H1 (cell line): ENCODE measurements around the gene SPOCK1. TPM values are rescaled to one million over a fixed set of nuclear protein-coding genes. Genes with fewer than 3 reads are reported as not detected.

Experiments
- CTCF ChIA-PET: fragments of 300-600 bp; sonication (Branson Sonifier 250); formaldehyde crosslinking; loops from one replicate; lab custom pipeline; 2021; ENCODE audit not compliant: partially characterized antibody; lab: Charles Lee
- POLR2A ChIA-PET: fragments of 300-600 bp; sonication (Branson Sonifier 250); formaldehyde crosslinking; loops from one replicate; lab custom pipeline; 2021; ENCODE audit warnings: inconsistent platforms; ENCODE audit not compliant: partially characterized antibody; lab: Charles Lee
- DNase-seq, 2 experiments: peaks; one replicate each; pipeline versions ENCODE4 v3.0.0 to v3.0.0-alpha.2; 2010 to 2022; ENCODE audit warnings: low spot score in 2 of 2, low read depth in 1 of 2, mixed read lengths in 1 of 2
- FAIRE-seq: peaks from 2 replicates; lab custom pipeline; 2011; peaks lifted over from hg19 to GRCh38; lab: Jason Lieb, UNC
- H2AFZ ChIP-seq: 2 replicates; pipeline ENCODE4 v1.8.1; 2012; ENCODE audit warnings: low read length, inconsistent platforms
- H2AK5ac ChIP-seq: 2 replicates; pipeline ENCODE4 v1.6.1; 2013; ENCODE audit warnings: low read depth, low read length
- H2BK120ac ChIP-seq: replicated peaks from 2 replicates; pipeline ENCODE3; 2013; ENCODE audit warnings: low read depth, low read length, inconsistent platforms
- H2BK12ac ChIP-seq: 2 replicates; pipeline ENCODE4 v1.6.1; 2013; ENCODE audit warnings: low read depth, low read length
- H2BK15ac ChIP-seq: 2 replicates; pipeline ENCODE4 v1.6.1; 2013; ENCODE audit warnings: low read length
- H2BK20ac ChIP-seq: 2 replicates; pipeline ENCODE4 v1.6.1; 2013; ENCODE audit warnings: low read length
- H2BK5ac ChIP-seq: 2 replicates; pipeline ENCODE4 v1.6.1; 2013; ENCODE audit warnings: low read depth, low read length
- H3K14ac ChIP-seq: 2 replicates; pipeline ENCODE4 v1.6.1; 2013; ENCODE audit warnings: inconsistent platforms; ENCODE audit not compliant: insufficient read length
- H3K18ac ChIP-seq: 2 replicates; pipeline ENCODE4 v1.6.1; 2013; ENCODE audit warnings: low read length; ENCODE audit errors: extremely low read depth
- H3K23ac ChIP-seq: 2 replicates; pipeline ENCODE4 v1.6.1; 2013; ENCODE audit warnings: inconsistent platforms; ENCODE audit not compliant: insufficient read length
- H3K23me2 ChIP-seq: 2 replicates; pipeline ENCODE4 v1.6.1; 2013; ENCODE audit warnings: low read depth, low read length
- H3K27ac ChIP-seq: 2 replicates; pipeline ENCODE4 v1.6.1; 2011; ENCODE audit warnings: low read depth, low read length, inconsistent platforms
- H3K27me3 ChIP-seq, 4 experiments: replicated peaks in 1 of 4; 1 replicate in 1 of 4; 2 replicates in 3 of 4; pipeline versions ENCODE4 v1.6.1 to v1.8.1; 2011 to 2013; ENCODE audit warnings: low read length in 3 of 4, mild to moderate bottlenecking in 3 of 4, inconsistent platforms in 2 of 4, mixed read lengths in 2 of 4, moderate library complexity in 1 of 4; ENCODE audit not compliant: control insufficient read depth in 3 of 4, insufficient read depth in 3 of 4; ENCODE audit errors: extremely low read depth in 1 of 4
- H3K36me3 ChIP-seq, 4 experiments: 2 replicates each; pipeline versions ENCODE4 v1.6.1 to v1.8.1; 2011 to 2013; ENCODE audit warnings: mild to moderate bottlenecking in 4 of 4, low read length in 3 of 4, moderate library complexity in 2 of 4, control low read depth in 1 of 4, inconsistent platforms in 1 of 4; ENCODE audit not compliant: insufficient read depth in 4 of 4, control insufficient read depth in 2 of 4
- H3K4ac ChIP-seq: replicated peaks from 2 replicates; pipeline ENCODE3; 2013; ENCODE audit warnings: low read length, low read depth, mixed read lengths, inconsistent platforms; ENCODE audit not compliant: insufficient read length
- H3K4me1 ChIP-seq, 4 experiments: replicated peaks in 1 of 4; 1 replicate in 1 of 4; 2 replicates in 3 of 4; pipeline versions ENCODE4 v1.6.1 to v1.8.1; 2011 to 2013; ENCODE audit warnings: low read length in 3 of 4, inconsistent platforms in 2 of 4, mixed read lengths in 1 of 4; ENCODE audit not compliant: insufficient read depth in 4 of 4, control insufficient read depth in 3 of 4
- H3K4me2 ChIP-seq, 2 experiments: 2 replicates each; pipeline versions ENCODE4 v1.6.1 to v1.8.1; 2011 to 2013; ENCODE audit warnings: low read depth in 2 of 2, low read length in 2 of 2, control low read depth in 1 of 2, inconsistent platforms in 1 of 2, mild to moderate bottlenecking in 1 of 2; ENCODE audit not compliant: insufficient read depth in 1 of 2
- H3K4me3 ChIP-seq, 4 experiments: fragments of 200-600, 300-600 bp in 1 of 4; sonication (generic), shearing (Covaris generic), sonication (Bioruptor Twin) in 1 of 4; 2 replicates each; pipeline versions ENCODE4 v1.5.1 to v1.8.1; 2011 to 2016; ENCODE audit warnings: low read length in 4 of 4, low read depth in 3 of 4, control low read depth in 2 of 4, inconsistent platforms in 2 of 4, mild to moderate bottlenecking in 2 of 4, mixed read lengths in 1 of 4, moderate library complexity in 1 of 4; ENCODE audit not compliant: insufficient read depth in 2 of 4; ENCODE audit errors: extremely low read depth in 1 of 4
- H3K56ac ChIP-seq: replicated peaks from 2 replicates; pipeline ENCODE3; 2013; ENCODE audit warnings: low read depth, mild to moderate bottlenecking, mixed read lengths, low read length, inconsistent platforms; ENCODE audit not compliant: insufficient read length
- H3K79me1 ChIP-seq: 2 replicates; pipeline ENCODE4 v1.6.1; 2013; ENCODE audit warnings: low read depth, low read length, control low read depth
- H3K79me2 ChIP-seq, 2 experiments: 2 replicates each; pipeline versions ENCODE4 v1.6.1 to v1.8.1; 2012 to 2013; ENCODE audit warnings: low read length in 2 of 2, mild to moderate bottlenecking in 2 of 2, inconsistent platforms in 1 of 2; ENCODE audit not compliant: insufficient read depth in 2 of 2, control insufficient read depth in 1 of 2
- H3K9ac ChIP-seq, 4 experiments: replicated peaks in 1 of 4; 1 replicate in 1 of 4; 2 replicates in 3 of 4; pipeline versions ENCODE4 v1.6.1 to v1.8.1; 2011 to 2013; ENCODE audit warnings: low read depth in 3 of 4, low read length in 3 of 4, control low read depth in 2 of 4, mild to moderate bottlenecking in 2 of 4, moderate library complexity in 2 of 4, inconsistent platforms in 1 of 4; ENCODE audit errors: extremely low read depth in 1 of 4
- H3K9me3 ChIP-seq, 2 experiments: 2 replicates each; pipeline versions ENCODE4 v1.6.1 to v1.8.1; 2012 to 2013; ENCODE audit warnings: mild to moderate bottlenecking in 2 of 2, moderate library complexity in 2 of 2, control low read depth in 1 of 2, inconsistent platforms in 1 of 2, low read depth in 1 of 2, low read length in 1 of 2, mixed read lengths in 1 of 2; ENCODE audit not compliant: insufficient read depth in 2 of 2
- H4K20me1 ChIP-seq, 2 experiments: replicated peaks in 1 of 2; 2 replicates each; pipeline versions ENCODE3 to v1.8.1; 2011 to 2013; ENCODE audit warnings: inconsistent platforms in 2 of 2, low read length in 2 of 2, mild to moderate bottlenecking in 1 of 2; ENCODE audit not compliant: insufficient read depth in 2 of 2, control insufficient read depth in 1 of 2
- H4K5ac ChIP-seq: 2 replicates; pipeline ENCODE4 v1.6.1; 2013; ENCODE audit warnings: low read length, low read depth, mixed read lengths, inconsistent platforms; ENCODE audit not compliant: insufficient read length
- H4K8ac ChIP-seq: 2 replicates; pipeline ENCODE4 v1.8.0; 2013; ENCODE audit warnings: mild to moderate bottlenecking, moderate library complexity, low read length, inconsistent platforms; ENCODE audit not compliant: insufficient read depth; ENCODE audit errors: extremely low read depth
- H4K91ac ChIP-seq: replicated peaks from 2 replicates; pipeline ENCODE3; 2013; ENCODE audit warnings: low read length, mixed read lengths, inconsistent platforms; ENCODE audit not compliant: insufficient read length
- CBX8 ChIP-seq: fragments of 300-800, 300-1000 bp; sonication (generic); IDR thresholded peaks from 2 replicates; pipeline ENCODE4 v1.7.1; 2016; ENCODE audit warnings: low read depth, low read length, borderline replicate concordance
- CHD1 ChIP-seq: IDR thresholded peaks from 2 replicates; pipeline ENCODE4 v1.6.1; 2012; ENCODE audit warnings: low read depth, low read length, improper control_type of control experiment
- EZH2 ChIP-seq: fragments of 200-600 bp; sonication (generic); IDR thresholded peaks from 2 replicates; pipeline ENCODE4 v1.7.1; 2012; ENCODE audit warnings: low read depth, mild to moderate bottlenecking, moderate library complexity, low read length, inconsistent platforms; ENCODE audit not compliant: severe bottlenecking
- GABPA ChIP-seq: IDR thresholded peaks from 2 replicates; pipeline ENCODE4 v1.6.1; 2011; ENCODE audit warnings: mild to moderate bottlenecking, low read length, moderate library complexity, borderline replicate concordance; ENCODE audit not compliant: insufficient read depth
- JUND ChIP-seq: IDR thresholded peaks from 2 replicates; pipeline ENCODE4 v1.6.1; 2011; ENCODE audit warnings: mild to moderate bottlenecking, improper control_type of control experiment, low read length
- MAX ChIP-seq: IDR thresholded peaks from 2 replicates; pipeline ENCODE4 v1.6.1; 2012; ENCODE audit warnings: inconsistent platforms
- PHF8 ChIP-seq: fragments of 200-600 bp; sonication (generic); conservative IDR thresholded peaks from 2 replicates; pipeline ENCODE4 v1.7.1; 2012; ENCODE audit warnings: low read depth, mild to moderate bottlenecking, inconsistent platforms, low read length, moderate library complexity
- POU5F1 ChIP-seq: IDR thresholded peaks from 2 replicates; pipeline ENCODE4 v1.6.1; 2011; ENCODE audit warnings: low read depth, mild to moderate bottlenecking, low read length, moderate library complexity
- RNF2 ChIP-seq: fragments of 200-900, 300-1000 bp; sonication (generic); IDR thresholded peaks from 2 replicates; pipeline ENCODE4 v1.7.1; 2016; ENCODE audit warnings: borderline replicate concordance, low read depth, mild to moderate bottlenecking, antibody characterized with exemption, low read length; ENCODE audit not compliant: poor library complexity, severe bottlenecking; ENCODE audit errors: missing control alignments
- SIRT6 ChIP-seq: IDR thresholded peaks from one replicate; pipeline ENCODE4 v1.7.1; 2012; ENCODE audit warnings: low read length, inconsistent platforms
- SP2 ChIP-seq: IDR thresholded peaks from 2 replicates; pipeline ENCODE4 v1.6.1; 2012; ENCODE audit warnings: mild to moderate bottlenecking, low read length, inconsistent platforms
- TCF12 ChIP-seq: IDR thresholded peaks from 2 replicates; pipeline ENCODE4 v1.6.1; 2011; ENCODE audit warnings: low read depth, mild to moderate bottlenecking, low read length
- ZNF274 ChIP-seq: IDR thresholded peaks from 2 replicates; pipeline ENCODE4 v1.7.0; 2012; ENCODE audit warnings: low read length, borderline replicate concordance; ENCODE audit errors: extremely low read depth
- WGBS, 2 experiments: shearing (Covaris generic) in 1 of 2; methylation state at CpG; one replicate each; pipeline versions ENCODE4 v1.1.6 to v1.1.7; 2013 to 2015; ENCODE audit warnings: low lambda C conversion rate in 2 of 2, mixed read lengths in 2 of 2, inconsistent platforms in 1 of 2, low coverage in 1 of 2, missing lambda C conversion rate in 1 of 2; ENCODE audit not compliant: insufficient replicate concordance in 2 of 2, insufficient coverage in 1 of 2, insufficient read length in 1 of 2; ENCODE audit errors: extremely low coverage in 1 of 2, missing lambda C conversion rate in 1 of 2; 5-methylcytosine and 5-hydroxymethylcytosine counted together
- polyA plus RNA-seq, 7 experiments: library from polyadenylated mRNA; depleted of rRNA in 3 of 7; stranded (reverse) in 5 of 7; unstranded in 2 of 7; fragments of >200 nt in 5 of 7; fragments of 200-250 nt in 2 of 7; gene quantifications; 1 replicate in 5 of 7; 2 replicates in 1 of 7; 4 replicates in 1 of 7; pipeline versions ENCODE4 v1.2.1 to v1.2.3, GENCODE V29; 2011 to 2013; ENCODE audit warnings: missing spikeins in 2 of 7, mixed read lengths in 2 of 7
- total RNA-seq: library from RNA; stranded (reverse); fragmentation: NEBNext Ultra II Directional; extraction: Animal tissue kit (Norgen Biotek cat#: 25700); gene quantifications from 2 replicates; pipeline ENCODE4 v1.2.1, GENCODE V29; 2021

SPOCK1 gene
- total and polyA plus RNA-seq, 2 of the 8 experiments (the other 6 are each of a cell fraction or from before 2014, with no cell fraction given), result 6.9 to 18.1 TPM

- H3K9ac ChIP-seq, result no peak overlapping the region
- H3K23ac ChIP-seq, result no peak overlapping the region
- H2AFZ ChIP-seq, result no peak overlapping the region
- H2BK120ac ChIP-seq, result no peak overlapping the region
- POLR2A ChIA-PET, result no interaction called here
- no peak overlapping the region for H2BK5ac ChIP-seq
- H3K4me2 ChIP-seq, result no peak overlapping the region
- no peak overlapping the region for H3K18ac ChIP-seq
- no peak overlapping the region for H2BK20ac ChIP-seq
- H3K14ac ChIP-seq, result no peak overlapping the region
- 86% methylated on average over 6 of the region's 6 CpGs; no CpG with 5 or more reads in 1 of the 2 experiments for WGBS, 2 experiments
- H3K23me2 ChIP-seq, result no peaks in the 10 kb centered on the region
- no peaks in the 10 kb centered on the region for H3K79me1 ChIP-seq
- H3K9me3 ChIP-seq, result no peaks in the 10 kb centered on the region
- H3K4ac ChIP-seq, result no peak overlapping the region
- no peak overlapping the region for H3K56ac ChIP-seq
- H3K4me1 ChIP-seq, result peaks cover 0 to 5% (median 0%) of the 10 kb centered on the region in 4 experiments; a peak in 2 of 7 replicates
- H4K91ac ChIP-seq, result no peak overlapping the region
- H3K4me3 ChIP-seq, result no peak overlapping the region
- no peak for DNase-seq
- H4K20me1 ChIP-seq, result no peaks in the 10 kb centered on the region
- no peak overlapping the region for H4K5ac ChIP-seq
- no peaks in the 10 kb centered on the region for H3K79me2 ChIP-seq
- H4K8ac ChIP-seq, result no peak overlapping the region
- no peaks in the 10 kb centered on the region; a peak in 1 of 7 replicates for H3K27me3 ChIP-seq
- no peak overlapping the region for H2BK12ac ChIP-seq
- CTCF ChIA-PET, result no interaction called here
- H2BK15ac ChIP-seq, result no peak overlapping the region
- H3K27ac ChIP-seq, result no peak overlapping the region
- H2AK5ac ChIP-seq, result no peak overlapping the region
- no peak for FAIRE-seq
- no peaks in the 10 kb centered on the region for H3K36me3 ChIP-seq
- TF ChIP-seq EZH2, result no peak
- TF ChIP-seq ZNF274, result no peak
- TF ChIP-seq SP2, result no peak
- no peak for TF ChIP-seq MAX
- TF ChIP-seq RNF2, result no peak
- no peak for TF ChIP-seq POU5F1
- TF ChIP-seq TCF12, result no peak
- no peak for TF ChIP-seq CHD1
- no peak for TF ChIP-seq SIRT6
- no peak for TF ChIP-seq JUND
- no peak for TF ChIP-seq PHF8
- no peak for TF ChIP-seq CBX8
- no peak for TF ChIP-seq GABPA
Observed at GRCh38 chr5:137155261-137156000, 343.7 kb downstream of the SPOCK1 start.
